ENCODE measurements around the gene C2orf76. TPM values are rescaled to one million over a fixed set of nuclear protein-coding genes. Genes with fewer than 3 reads are reported as not detected.

C2orf76 gene
- total RNA-seq, 2 donors from 2014 or later = 10.7 to 10.9 TPM

- TF ChIP-seq CTCF (conservative IDR thresholded peaks at IDR 0.05) = no peak
- Mint-ChIP-seq H3K4me1 (peaks cover 14% of the 10 kb centered on the region), H3K4me3 (no peak overlapping the region), H3K27me3 (ENCODE audit: insufficient read depth) (no peaks in the 10 kb centered on the region), H3K27ac (no peak overlapping the region), H3K36me3 (ENCODE audit: low read depth) (peaks cover 2% of the 10 kb centered on the region), H3K9me3 (no peaks in the 10 kb centered on the region)
- Histone ChIP-seq H3K9ac (ENCODE audit: extremely low read depth, low read length, poor library complexity, severe bottlenecking) (no peak overlapping the region), H3K9me3 (ENCODE audit: control insufficient read depth, low read length) (no peaks in the 10 kb centered on the region), H3K27ac (ENCODE audit: low read depth, low read length) (no peak overlapping the region), H3K4me1 (ENCODE audit: control insufficient read depth, insufficient read depth, low read length) (peaks cover 4% of the 10 kb centered on the region), H3K4me3 (ENCODE audit: low read length) (no peak overlapping the region), H3K36me3 (ENCODE audit: control insufficient read depth, insufficient read depth, low read length) (no peaks in the 10 kb centered on the region), H3K27me3 (ENCODE audit: control insufficient read depth, insufficient read depth, low read length, poor library complexity, severe bottlenecking) (no peaks in the 10 kb centered on the region)
- 86 to 87% methylated on average over 2 of the region's 2 CpGs for WGBS, 2 experiments (ENCODE audit: insufficient coverage in 1 of 2, insufficient read length in 1 of 2)
- DNase-seq = no peak
Observed at GRCh38 chr2:119253114-119253702, 113.4 kb downstream of the C2orf76 start.

Other genes starting within 250 kb of the C2orf76 start
- gene C1QL2, start 208.1 kb downstream of the C2orf76 start, total RNA-seq = not detected
- 1 to 10 TPM; 4.4 to 7.9 TPM for gene STEAP3, start 143.0 kb downstream of the C2orf76 start, total RNA-seq
- 100 to 1,000 TPM; 138 to 178 TPM for gene DBI, start 143 bp upstream of the C2orf76 start, total RNA-seq
- gene TMEM37, start 65.0 kb upstream of the C2orf76 start, total RNA-seq = 10 to 100 TPM; 12.0 to 16.2 TPM
- gene SCTR, start 157.6 kb upstream of the C2orf76 start, total RNA-seq = under 1 TPM; 0.20 to 0.49 TPM
- 10 to 100 TPM in 1 of 2 donors, 1 to 10 TPM in 1; 10.0 to 18.0 TPM for gene CFAP221, start 177.6 kb upstream of the C2orf76 start, total RNA-seq